OCI-LY3 (cell line): ENCODE data around the gene DHDDS.

Experiments used
- H2AFZ ChIP-seq: fragments of 200-600, 300-600 bp; shearing (Covaris generic); 2 replicates; pipeline ENCODE4 v1.6.0; 2014; ENCODE audit warnings: antibody characterized with exemption, low read depth, low read length
- H3K27ac ChIP-seq: fragments of 200-600, 300-600 bp; sonication (generic); 2 replicates; pipeline ENCODE4 v1.5.1; 2014; ENCODE audit warnings: mild to moderate bottlenecking, low read length, moderate library complexity, mixed read lengths
- H3K27me3 ChIP-seq: fragments of 200-600, 300-600 bp; sonication (generic); 2 replicates; pipeline ENCODE4 v1.6.1; 2014; ENCODE audit warnings: low read depth, low read length, mixed read lengths
- H3K36me3 ChIP-seq: fragments of 200-600, 300-600 bp; sonication (generic); replicated peaks from 2 replicates; pipeline ENCODE3; 2014; ENCODE audit warnings: low read depth, low read length, mixed read lengths
- H3K4me1 ChIP-seq: fragments of 300-600, 200-600 bp; sonication (generic); 2 replicates; pipeline ENCODE4 v1.6.1; 2014; ENCODE audit warnings: low read length, mixed read lengths
- H3K4me2 ChIP-seq: fragments of 200-600, 300-600 bp; sonication (generic); 2 replicates; pipeline ENCODE4 v1.6.1; 2014; ENCODE audit warnings: low read length, mixed read lengths
- H3K4me3 ChIP-seq: fragments of 300-600, 200-600 bp; sonication (generic); 2 replicates; pipeline ENCODE4 v1.5.1; 2014; ENCODE audit warnings: antibody characterized with exemption, mild to moderate bottlenecking, low read length, moderate library complexity
- H3K79me2 ChIP-seq: fragments of 300-600, 200-600 bp; shearing (Covaris generic); 2 replicates; pipeline ENCODE4 v1.6.1; 2014; ENCODE audit warnings: mild to moderate bottlenecking, low read length, mixed read lengths
- H3K9ac ChIP-seq: fragments of 300-600, 200-600 bp; shearing (Covaris generic); 2 replicates; pipeline ENCODE4 v1.6.0; 2014; ENCODE audit warnings: mild to moderate bottlenecking, low read length, moderate library complexity
- H3K9me3 ChIP-seq: fragments of 200-600, 300-600 bp; shearing (Covaris generic); 2 replicates; pipeline ENCODE4 v1.6.1; 2014; ENCODE audit warnings: low read length, mixed read lengths; ENCODE audit not compliant: insufficient read depth
- H4K20me1 ChIP-seq: fragments of 200-600, 300-600 bp; sonication (generic); 2 replicates; pipeline ENCODE4 v1.6.1; 2016; ENCODE audit warnings: low read length, mixed read lengths; ENCODE audit not compliant: insufficient read depth
- CTCF ChIP-seq: fragments of 200-600, 300-600 bp; sonication (generic); IDR thresholded peaks from 2 replicates; pipeline ENCODE4 v1.5.1; 2014; ENCODE audit warnings: antibody characterized with exemption, low read length, low read depth
- EZH2phosphoT487 ChIP-seq: fragments of 200-600 bp; shearing (Covaris generic); IDR thresholded peaks from 2 replicates; pipeline ENCODE4 v1.6.1; 2018; ENCODE audit warnings: antibody characterized with exemption, mixed run types, low read depth

The DHDDS gene

GRCh38 chr1:26405281-26405915 lies 26.7 kb upstream of the DHDDS start:
- Histone ChIP-seq H3K9me3 (no peaks in the 10 kb centered on the region), H3K4me3 (no peak overlapping the region), H3K27me3 (no peaks in the 10 kb centered on the region), H3K4me2 (no peak overlapping the region), H3K9ac (no peak overlapping the region), H3K4me1 (no peaks in the 10 kb centered on the region), H4K20me1 (no peaks in the 10 kb centered on the region), H3K36me3 (no peaks in the 10 kb centered on the region), H2AFZ (no peak overlapping the region), H3K27ac (no peak overlapping the region), H3K79me2 (no peaks in the 10 kb centered on the region)
- TF ChIP-seq CTCF (no peak), EZH2phosphoT487 (no peak)

GRCh38 chr1:26408604-26409003 lies 23.5 kb upstream of the DHDDS start:
- no peaks in the 10 kb centered on the region for H3K79me2 ChIP-seq
- H3K9ac ChIP-seq, result no peak overlapping the region
- H3K4me2 ChIP-seq, result no peak overlapping the region
- H2AFZ ChIP-seq, result no peak overlapping the region
- H3K4me1 ChIP-seq, result no peaks in the 10 kb centered on the region
- no peaks in the 10 kb centered on the region for H4K20me1 ChIP-seq
- TF ChIP-seq EZH2phosphoT487 (no peak), CTCF (no peak)
- no peaks in the 10 kb centered on the region for H3K9me3 ChIP-seq
- H3K4me3 ChIP-seq, result no peak overlapping the region
- H3K36me3 ChIP-seq, result no peaks in the 10 kb centered on the region
- no peaks in the 10 kb centered on the region for H3K27me3 ChIP-seq
- no peak overlapping the region for H3K27ac ChIP-seq

GRCh38 chr1:26409191-26409807 lies 22.8 kb upstream of the DHDDS start:
- Histone ChIP-seq H3K9ac (no peak overlapping the region), H3K9me3 (no peaks in the 10 kb centered on the region), H3K27ac (no peak overlapping the region), H3K4me2 (no peak overlapping the region), H3K36me3 (no peaks in the 10 kb centered on the region), H3K79me2 (no peaks in the 10 kb centered on the region), H3K4me1 (no peaks in the 10 kb centered on the region), H2AFZ (no peak overlapping the region), H3K27me3 (0 out of 2 replicates have a peak, but pooled peaks cover 4% of the 10 kb centered on the region), H3K4me3 (no peak overlapping the region), H4K20me1 (no peaks in the 10 kb centered on the region)
- TF ChIP-seq EZH2phosphoT487, result no peak
- TF ChIP-seq CTCF, result no peak

- Histone ChIP-seq H3K9me3 (no peaks in the 10 kb centered on the region), H3K4me2 (no peak within 1 kb of the TSS), H3K4me3 (no peak within 1 kb of the TSS), H3K27me3 (peaks cover 11% of the 10 kb centered on the region; the same call in 1 of the 2 replicates), H3K36me3 (no peaks in the 10 kb centered on the region), H3K9ac (no peak within 1 kb of the TSS), H3K79me2 (no peaks in the 10 kb centered on the region), H2AFZ (no peak within 1 kb of the TSS), H3K27ac (no peak within 1 kb of the TSS), H4K20me1 (no peaks in the 10 kb centered on the region), H3K4me1 (no peaks in the 10 kb centered on the region)
- TF ChIP-seq CTCF (no peak), EZH2phosphoT487 (no peak)
Observed at GRCh38 chr1:26410706-26411623, 21.2 kb upstream of the DHDDS start, which contains the start of gene LIN28A. TSS of gene LIN28A (plus strand) at chr1:26410817. CDS start at chr1:26410892, 75 bp downstream.
